A673 (cell line): ENCODE data around the gene FRRS1L.

Experiments
- EZH2 ChIP-seq: fragments of 200-600 bp; sonication (generic); IDR thresholded peaks from 2 replicates; pipeline ENCODE4 v1.6.1; 2017; ENCODE audit warnings: borderline replicate concordance, low read depth, mild to moderate bottlenecking, mixed read lengths, antibody characterized with exemption, low read length; ENCODE audit not compliant: poor library complexity, severe bottlenecking
- TF ChIP-seq, protein P1 (sequence below): fragments of 300-800, 200-600 bp; sonication (generic); conservative IDR thresholded peaks from 2 replicates; pipeline ENCODE4 v1.5.1; 2017; ENCODE audit warnings: low read depth, mild to moderate bottlenecking, antibody characterized with exemption, low read length, moderate library complexity, mixed read lengths

DNA sequence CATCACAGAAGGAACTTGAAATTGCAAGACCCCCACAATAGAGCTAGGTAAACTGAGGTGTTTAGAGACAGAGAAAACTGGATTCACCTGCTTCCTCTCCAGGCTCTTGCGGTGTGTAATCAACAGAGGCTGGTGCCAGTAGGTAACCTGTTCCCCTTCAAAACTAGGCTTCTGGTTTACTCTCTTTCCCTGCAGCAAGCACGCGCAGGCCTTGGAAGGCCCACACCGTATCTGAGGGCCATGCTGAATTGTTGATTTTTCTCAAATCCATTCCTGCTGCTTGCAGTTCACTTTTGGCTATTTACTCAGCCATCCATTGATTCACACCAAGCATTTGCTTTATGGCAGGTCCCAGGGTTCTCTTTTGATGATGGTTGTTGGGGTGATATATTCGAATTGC, 667 bp upstream of the FRRS1L start:
- TF ChIP-seq, protein P1, sequence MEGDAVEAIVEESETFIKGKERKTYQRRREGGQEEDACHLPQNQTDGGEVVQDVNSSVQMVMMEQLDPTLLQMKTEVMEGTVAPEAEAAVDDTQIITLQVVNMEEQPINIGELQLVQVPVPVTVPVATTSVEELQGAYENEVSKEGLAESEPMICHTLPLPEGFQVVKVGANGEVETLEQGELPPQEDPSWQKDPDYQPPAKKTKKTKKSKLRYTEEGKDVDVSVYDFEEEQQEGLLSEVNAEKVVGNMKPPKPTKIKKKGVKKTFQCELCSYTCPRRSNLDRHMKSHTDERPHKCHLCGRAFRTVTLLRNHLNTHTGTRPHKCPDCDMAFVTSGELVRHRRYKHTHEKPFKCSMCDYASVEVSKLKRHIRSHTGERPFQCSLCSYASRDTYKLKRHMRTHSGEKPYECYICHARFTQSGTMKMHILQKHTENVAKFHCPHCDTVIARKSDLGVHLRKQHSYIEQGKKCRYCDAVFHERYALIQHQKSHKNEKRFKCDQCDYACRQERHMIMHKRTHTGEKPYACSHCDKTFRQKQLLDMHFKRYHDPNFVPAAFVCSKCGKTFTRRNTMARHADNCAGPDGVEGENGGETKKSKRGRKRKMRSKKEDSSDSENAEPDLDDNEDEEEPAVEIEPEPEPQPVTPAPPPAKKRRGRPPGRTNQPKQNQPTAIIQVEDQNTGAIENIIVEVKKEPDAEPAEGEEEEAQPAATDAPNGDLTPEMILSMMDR: no peak
- TF ChIP-seq EZH2: no peak
